Stimulated activated effector memory CD8-positive, alpha-beta T cell treated with anti-CD3 and anti-CD28 coated beads, Interleukin-12 subunit alpha, Interleukin-12 subunit beta, amount 100 ng/mL, for 72 hours (primary cell): ENCODE results near the gene CFAP54.
A peak's percentile ranks its signal among the peaks of the same experiment; 100 is the strongest.
"Not testable (repeated sequence)": the region's sequence is repeated elsewhere in the genome, so short reads cannot be mapped to it uniquely, and the experiment has no call there.

Source experiments
- ATAC-seq: fragments of 150-1000 bp; cut with Tn5 transposase; 2 replicates; pipeline ENCODE4 v1.10.0; 2021
- DNase-seq, 2 donors: peaks; one replicate each; pipeline ENCODE4 v3.0.0; 2021 to 2022; ENCODE audit warnings: low spot score in 2 of 2
- H3K27ac Mint-ChIP-seq: one replicate; pipeline ENCODE4 v1.8.0; 2022; ENCODE audit warnings: mild to moderate bottlenecking, mixed read lengths
- H3K36me3 Mint-ChIP-seq: one replicate; pipeline ENCODE4 v1.8.0; 2022; ENCODE audit warnings: mild to moderate bottlenecking, mixed read lengths
- H3K4me1 Mint-ChIP-seq: one replicate; pipeline ENCODE4 v1.8.0; 2022; ENCODE audit warnings: mixed read lengths
- H3K4me3 Mint-ChIP-seq: one replicate; pipeline ENCODE4 v1.8.0; 2022; ENCODE audit warnings: mild to moderate bottlenecking, mixed read lengths
- H3K9me3 Mint-ChIP-seq: one replicate; pipeline ENCODE4 v1.8.0; 2022; ENCODE audit warnings: mixed read lengths

CFAP54 gene

GRCh38 chr12:96521895-96522682, 32.7 kb downstream of the CFAP54 start:
- Mint-ChIP-seq H3K9me3 (no peaks in the 10 kb centered on the region), H3K36me3 (no peaks in the 10 kb centered on the region), H3K27ac (no peak overlapping the region), H3K4me3 (no peak overlapping the region), H3K4me1 (peaks cover 8% of the 10 kb centered on the region)
- DNase-seq (no peak), ATAC-seq (no peak)

DNA sequence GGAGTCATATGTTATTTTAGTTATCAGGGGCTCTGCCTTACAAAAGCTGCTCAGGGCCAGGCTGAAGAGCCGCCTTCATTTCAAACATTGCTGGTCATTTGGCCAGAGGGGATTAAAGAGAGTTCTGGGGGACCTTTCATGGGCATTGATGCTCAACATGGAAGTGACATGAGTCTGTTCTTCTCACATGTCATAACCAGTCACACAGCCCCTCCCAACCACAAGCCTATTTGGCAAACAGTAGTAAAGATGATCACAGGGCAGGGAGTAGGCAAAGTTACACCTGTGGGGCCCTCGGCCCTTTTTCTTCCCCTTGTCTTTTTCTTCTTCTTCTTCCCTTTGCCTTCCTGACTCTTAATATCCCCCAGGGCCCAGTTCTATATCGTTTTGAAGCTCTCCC, 33.3 kb downstream of the CFAP54 start:
- ATAC-seq (no peak), DNase-seq (no peak)
- Mint-ChIP-seq H3K4me1 (peaks cover 2% of the 10 kb centered on the region), H3K36me3 (no peaks in the 10 kb centered on the region), H3K9me3 (no peaks in the 10 kb centered on the region), H3K27ac (no peak overlapping the region), H3K4me3 (no peak overlapping the region)

DNA sequence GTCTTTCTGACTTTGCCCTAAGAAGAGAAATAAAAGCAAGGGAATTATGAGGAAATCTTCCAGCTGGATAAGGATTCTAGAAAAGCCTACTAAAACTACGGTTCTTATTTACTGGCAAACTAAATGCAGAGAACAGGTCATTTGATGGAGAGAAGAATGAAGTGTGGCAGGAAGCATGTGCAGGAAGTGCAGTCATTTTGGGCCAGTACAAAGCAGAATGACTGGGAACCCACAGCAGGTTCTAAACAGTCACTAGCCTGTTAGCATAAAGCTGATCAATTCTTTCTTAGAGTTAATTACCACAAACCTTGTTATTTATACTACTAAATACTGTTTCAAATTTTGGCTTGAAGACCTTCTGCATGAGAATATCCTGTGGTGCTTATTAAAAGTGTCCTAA, 36.7 kb downstream of the CFAP54 start:
- Mint-ChIP-seq H3K4me3 (no peak overlapping the region), H3K27ac (no peak overlapping the region), H3K36me3 (no peaks in the 10 kb centered on the region), H3K4me1 (no peaks in the 10 kb centered on the region), H3K9me3 (no peaks in the 10 kb centered on the region)
- DNase-seq (no peak), ATAC-seq (peak; percentile 68)

DNA sequence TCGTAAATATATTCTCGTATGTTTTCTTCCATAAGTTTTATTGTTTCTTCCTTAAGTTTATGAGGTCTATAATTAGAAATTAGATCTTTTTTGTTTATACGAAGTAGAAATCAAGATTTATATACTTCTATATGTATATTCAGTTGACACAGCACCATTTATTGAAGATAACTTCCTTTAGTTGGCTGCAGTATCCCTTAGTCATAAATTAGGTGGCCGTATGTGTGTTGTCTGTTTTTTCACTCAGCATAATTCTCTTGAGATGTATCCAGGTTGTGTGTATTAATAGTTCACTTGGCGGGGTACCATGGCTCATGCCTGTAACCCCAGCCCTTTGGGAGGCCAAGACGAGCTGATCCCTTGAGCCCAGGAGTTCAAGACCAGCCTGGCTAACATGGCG, 40.5 kb downstream of the CFAP54 start:
- H3K27ac Mint-ChIP-seq = no peak overlapping the region
- no peaks in the 10 kb centered on the region for H3K36me3 Mint-ChIP-seq
- no peak overlapping the region for H3K4me3 Mint-ChIP-seq
- H3K9me3 Mint-ChIP-seq = no peaks in the 10 kb centered on the region
- ATAC-seq (no peak), DNase-seq (no peak)
- no peaks in the 10 kb centered on the region for H3K4me1 Mint-ChIP-seq

DNA sequence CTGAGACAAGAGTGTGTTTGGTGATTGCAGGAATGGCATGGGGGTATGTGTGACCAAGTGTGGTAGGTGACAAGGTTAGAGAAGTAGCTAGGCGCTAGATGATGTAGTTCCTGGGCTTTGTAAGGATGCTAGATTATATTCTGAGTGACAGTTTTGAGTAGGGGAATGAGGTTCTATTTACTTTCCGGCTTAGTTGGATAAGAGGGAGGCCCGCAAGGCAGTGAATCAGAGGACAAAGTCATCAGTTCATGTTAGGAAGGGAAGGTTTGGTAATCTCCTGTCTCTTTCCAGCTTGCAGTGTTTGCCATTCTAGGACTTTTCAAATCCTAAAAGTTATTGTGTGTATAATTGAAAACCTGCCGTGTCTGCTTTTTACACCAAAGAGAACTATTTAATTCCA, 45.0 kb downstream of the CFAP54 start:
- no peaks in the 10 kb centered on the region for H3K36me3 Mint-ChIP-seq
- H3K4me3 Mint-ChIP-seq = no peak overlapping the region
- no peak for DNase-seq

DNA sequence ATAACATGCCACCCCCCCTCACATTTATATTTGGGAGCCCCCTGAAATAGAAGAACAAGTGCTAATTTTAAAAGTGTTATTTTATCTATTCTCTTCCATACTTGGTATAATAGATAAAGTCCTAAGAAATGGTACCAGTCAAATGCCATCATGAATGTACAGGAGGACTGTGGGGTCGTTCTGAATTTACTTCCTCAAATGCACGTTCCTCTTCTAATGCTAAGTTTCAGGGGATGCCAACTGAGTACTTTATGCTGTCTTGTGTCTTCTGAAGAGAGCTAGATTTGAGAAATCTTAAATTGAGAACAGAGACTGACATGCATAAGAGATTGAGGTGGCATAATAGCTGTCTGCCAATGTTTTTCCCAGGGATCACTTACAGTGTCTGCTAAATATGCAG, 59.0 kb downstream of the CFAP54 start:
- no peaks in the 10 kb centered on the region for H3K36me3 Mint-ChIP-seq
- no peak overlapping the region for H3K4me3 Mint-ChIP-seq
- DNase-seq (no peak), ATAC-seq (no peak)
- H3K9me3 Mint-ChIP-seq = no peaks in the 10 kb centered on the region
- no peak overlapping the region for H3K27ac Mint-ChIP-seq
- no peaks in the 10 kb centered on the region for H3K4me1 Mint-ChIP-seq

More for the DNA sequence above, 45.0 kb downstream of the CFAP54 start:
- no peaks in the 10 kb centered on the region for H3K4me1 Mint-ChIP-seq
- no peaks in the 10 kb centered on the region for H3K9me3 Mint-ChIP-seq
- no peak overlapping the region for H3K27ac Mint-ChIP-seq
- no peak for ATAC-seq

- Mint-ChIP-seq H3K27ac (no peak overlapping the region), H3K36me3 (no peaks in the 10 kb centered on the region)
Measured at GRCh38 chr12:96549341-96549740, 60.0 kb downstream of the CFAP54 start.

GRCh38 chr12:96570579-96570978, 81.2 kb downstream of the CFAP54 start:
- no peak for DNase-seq
- ATAC-seq = peak; percentile 46
- no peaks in the 10 kb centered on the region for H3K9me3 Mint-ChIP-seq
- peak overlapping the region; percentile 25 for H3K4me3 Mint-ChIP-seq
- no peak overlapping the region for H3K27ac Mint-ChIP-seq
- H3K4me1 Mint-ChIP-seq = peaks cover 12% of the 10 kb centered on the region
- no peaks in the 10 kb centered on the region for H3K36me3 Mint-ChIP-seq

More at GRCh38 chr12:96549341-96549740, 60.0 kb downstream of the CFAP54 start:
- no peaks in the 10 kb centered on the region for H3K9me3 Mint-ChIP-seq
- no peak for ATAC-seq
- H3K4me3 Mint-ChIP-seq = no peak overlapping the region
- H3K4me1 Mint-ChIP-seq = no peaks in the 10 kb centered on the region
- DNase-seq = no peak

DNA sequence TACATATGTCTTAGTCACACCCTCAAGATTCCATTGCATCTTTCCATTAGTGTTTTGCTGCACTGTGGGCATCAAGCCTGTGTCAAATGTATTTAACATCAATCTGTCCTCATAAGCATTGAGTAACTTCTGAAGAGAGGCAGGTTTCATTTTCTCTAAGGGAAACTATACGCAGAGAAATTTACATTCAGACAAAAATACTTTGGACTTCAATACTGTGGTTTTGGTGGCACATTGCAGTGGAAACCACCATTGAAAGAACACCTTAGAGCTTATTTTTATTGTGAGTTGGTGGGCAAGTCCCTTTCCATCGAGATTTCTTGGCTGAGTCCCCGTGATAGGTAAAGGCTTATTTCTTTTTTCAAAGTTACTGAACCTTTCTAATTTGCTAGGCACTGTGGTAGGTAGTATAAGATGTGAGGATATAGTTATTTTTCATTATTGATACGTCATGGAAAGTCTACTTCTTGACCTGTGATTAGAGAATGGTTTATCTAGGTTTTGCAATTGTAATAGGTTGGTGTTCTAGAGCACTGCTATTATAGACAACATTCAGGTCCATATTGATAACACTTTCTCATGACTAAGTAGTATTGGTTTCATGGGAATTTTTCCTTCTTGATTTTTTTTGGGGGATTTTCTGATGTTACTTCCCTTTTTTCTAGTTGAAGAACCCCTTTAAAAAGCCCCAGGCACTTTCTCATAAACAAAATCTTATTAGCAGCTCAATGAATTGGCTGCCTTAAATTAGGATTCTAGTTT, 81.9 kb downstream of the CFAP54 start:
- Mint-ChIP-seq H3K36me3 (no peaks in the 10 kb centered on the region), H3K4me3 (peak overlapping the region; percentile 25), H3K4me1 (peaks cover 12% of the 10 kb centered on the region), H3K27ac (peak overlapping the region; percentile 0), H3K9me3 (no peaks in the 10 kb centered on the region)
- peak; percentile 91 for ATAC-seq
- DNase-seq = no peak

DNA sequence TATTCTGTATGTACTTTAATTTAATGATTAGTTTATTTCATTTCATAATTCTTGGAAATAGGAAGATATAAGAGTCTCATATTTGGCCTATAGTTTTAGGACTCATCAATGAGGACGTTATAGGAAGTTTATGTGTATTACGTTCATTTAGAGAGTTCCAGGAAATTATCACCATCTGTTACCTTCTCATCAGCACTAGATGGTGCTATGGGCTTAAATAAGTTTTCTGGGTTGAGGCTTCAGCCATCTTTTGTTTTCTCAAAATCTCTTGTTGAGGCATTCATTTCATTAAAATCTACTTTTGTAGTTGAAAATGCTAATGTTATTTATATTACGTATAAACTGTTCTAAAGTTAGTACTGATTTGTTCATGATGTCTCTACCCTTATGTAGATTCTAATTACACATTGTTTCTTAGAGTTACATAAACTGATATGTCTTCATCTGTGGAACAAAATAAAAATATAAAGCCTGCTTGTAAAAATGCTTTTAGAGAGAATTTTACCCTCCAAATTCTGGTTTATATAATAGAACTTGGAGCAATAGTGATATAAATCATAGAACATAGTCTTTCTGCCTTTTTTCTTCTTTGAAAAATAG, 89.2 kb downstream of the CFAP54 start:
- H3K4me1 Mint-ChIP-seq = no peaks in the 10 kb centered on the region
- ATAC-seq (peak; percentile 78), DNase-seq (no peak)
- H3K9me3 Mint-ChIP-seq = no peaks in the 10 kb centered on the region
- no peak overlapping the region for H3K4me3 Mint-ChIP-seq
- no peaks in the 10 kb centered on the region for H3K36me3 Mint-ChIP-seq
- no peak overlapping the region for H3K27ac Mint-ChIP-seq

GRCh38 chr12:96585977-96586376, 96.6 kb downstream of the CFAP54 start:
- no peak for ATAC-seq
- no peak for DNase-seq
- H3K36me3 Mint-ChIP-seq = no peaks in the 10 kb centered on the region

GRCh38 chr12:96587691-96588090, 98.3 kb downstream of the CFAP54 start:
- Mint-ChIP-seq H3K36me3 (no peaks in the 10 kb centered on the region), H3K4me1 (peaks cover 7% of the 10 kb centered on the region), H3K9me3 (no peaks in the 10 kb centered on the region), H3K4me3 (no peak overlapping the region), H3K27ac (no peak overlapping the region)
- no peak for ATAC-seq
- DNase-seq = no peak

More at GRCh38 chr12:96585977-96586376, 96.6 kb downstream of the CFAP54 start:
- no peak overlapping the region for H3K27ac Mint-ChIP-seq
- no peak overlapping the region for H3K4me3 Mint-ChIP-seq
- H3K4me1 Mint-ChIP-seq = peaks cover 4% of the 10 kb centered on the region
- H3K9me3 Mint-ChIP-seq = no peaks in the 10 kb centered on the region

DNA sequence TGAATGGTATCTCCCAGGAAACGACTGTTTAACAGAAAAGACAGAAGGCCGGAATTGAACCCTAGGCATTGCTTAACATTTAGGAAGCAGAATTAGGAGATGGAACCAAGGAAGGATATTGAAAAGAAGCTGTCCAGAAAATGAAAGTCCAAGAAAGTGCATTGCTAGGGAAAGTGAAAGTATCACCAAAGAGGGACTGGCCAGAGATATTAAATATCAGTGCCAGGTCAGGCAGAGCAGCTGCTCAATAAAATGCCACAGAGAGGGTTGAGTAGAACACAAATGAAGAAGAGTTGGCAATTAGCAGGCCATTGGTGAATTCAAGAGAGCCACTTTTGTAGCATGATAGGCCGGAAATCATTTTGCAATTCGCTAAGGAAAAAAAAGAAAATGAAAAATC, 101.6 kb downstream of the CFAP54 start:
- Mint-ChIP-seq H3K9me3 (no peaks in the 10 kb centered on the region), H3K36me3 (no peaks in the 10 kb centered on the region), H3K4me3 (no peak overlapping the region), H3K4me1 (peaks cover 7% of the 10 kb centered on the region), H3K27ac (no peak overlapping the region)
- no peak for ATAC-seq
- no peak for DNase-seq

GRCh38 chr12:96604374-96604773, 115.0 kb downstream of the CFAP54 start:
- not testable (repeated sequence) for DNase-seq, H3K9me3 Mint-ChIP-seq, ATAC-seq, H3K4me1 Mint-ChIP-seq, H3K36me3 Mint-ChIP-seq, H3K27ac Mint-ChIP-seq, H3K4me3 Mint-ChIP-seq

GRCh38 chr12:96605684-96606083, 116.3 kb downstream of the CFAP54 start:
- Mint-ChIP-seq H3K36me3 (no peaks in the 10 kb centered on the region), H3K9me3 (peaks cover 2% of the 10 kb centered on the region), H3K27ac (no peak overlapping the region), H3K4me3 (no peak overlapping the region), H3K4me1 (no peaks in the 10 kb centered on the region)
- ATAC-seq (no peak), DNase-seq (no peak)

- ATAC-seq (no peak), DNase-seq (no peak)
- H3K9me3 Mint-ChIP-seq = no peaks in the 10 kb centered on the region
- no peaks in the 10 kb centered on the region for H3K4me1 Mint-ChIP-seq
- no peak overlapping the region for H3K27ac Mint-ChIP-seq
- no peak overlapping the region for H3K4me3 Mint-ChIP-seq
- no peaks in the 10 kb centered on the region for H3K36me3 Mint-ChIP-seq
Measured at GRCh38 chr12:96606134-96606533, 116.8 kb downstream of the CFAP54 start.
